Large intestine (tissue), 3 donors: Measurements from ENCODE around the gene NME3. TPM values are rescaled to one million over a fixed set of nuclear protein-coding genes. Genes with fewer than 3 reads are reported as not detected.

Source experiments
- DNase-seq, 2 donors: peaks; one replicate each; pipeline versions ENCODE4 v3.0.0 to v3.0.0-alpha.2; 2013
- H3K27ac ChIP-seq: one replicate; pipeline ENCODE4 v1.5.1; 2013; ENCODE audit warnings: low read length
- H3K27me3 ChIP-seq: 2 replicates; pipeline ENCODE4 v1.6.1; 2013; ENCODE audit warnings: low read length; ENCODE audit not compliant: control insufficient read depth, insufficient read depth
- H3K36me3 ChIP-seq: 2 replicates; pipeline ENCODE4 v1.6.1; 2013; ENCODE audit warnings: low read length; ENCODE audit not compliant: control insufficient read depth, insufficient read depth
- H3K4me1 ChIP-seq: one replicate; pipeline ENCODE4 v1.6.1; 2013; ENCODE audit warnings: low read length; ENCODE audit not compliant: control insufficient read depth, insufficient read depth
- H3K4me3 ChIP-seq: one replicate; pipeline ENCODE4 v1.5.1; 2013; ENCODE audit warnings: low read length
- H3K9me3 ChIP-seq: one replicate; pipeline ENCODE4 v1.6.1; 2013; ENCODE audit warnings: mild to moderate bottlenecking, low read depth, low read length, moderate library complexity; ENCODE audit not compliant: control insufficient read depth
- WGBS: methylation state at CpG from one replicate; pipeline ENCODE4 v1.1.5; 2013; ENCODE audit warnings: low lambda C conversion rate; ENCODE audit not compliant: insufficient coverage; 5-methylcytosine and 5-hydroxymethylcytosine counted together
- polyA plus RNA-seq: library from polyadenylated mRNA; unstranded; fragments of 120-200 nt; gene quantifications from one replicate; pipeline ENCODE4 v1.2.1, GENCODE V29; 2013

The NME3 gene
- polyA plus RNA-seq, 1 donor = 57.7 TPM

- no CpG with 5 or more reads among the region's 32 CpGs for whole genome bisulfite sequencing
- Histone ChIP-seq H3K27ac (peak overlapping the region; percentile 39), H3K4me1 (peaks cover 13% of the 10 kb centered on the region), H3K4me3 (peak overlapping the region; percentile 39), H3K27me3 (no peaks in the 10 kb centered on the region), H3K9me3 (peaks cover 28% of the 10 kb centered on the region), H3K36me3 (peaks cover 10% of the 10 kb centered on the region)
- no peak for DNase-seq
Measured at GRCh38 chr16:1794908-1795666, 23.7 kb upstream of the NME3 start.

GRCh38 chr16:1794221-1794871, 23.0 kb upstream of the NME3 start:
- no CpG with 5 or more reads among the region's 18 CpGs for WGBS
- DNase-seq = peak in 1 of 2 donors; percentile 52
- Histone ChIP-seq H3K4me1 (peaks cover 13% of the 10 kb centered on the region), H3K36me3 (peaks cover 17% of the 10 kb centered on the region), H3K9me3 (peaks cover 28% of the 10 kb centered on the region), H3K4me3 (peak overlapping the region; percentile 39), H3K27ac (peak overlapping the region; percentile 39), H3K27me3 (no peaks in the 10 kb centered on the region)

GRCh38 chr16:1793578-1794220, 22.4 kb upstream of the NME3 start, which contains the start of gene IGFALS:
TSS of gene IGFALS (minus strand) at chr16:1793705. CDS start at chr16:1793652, 53 bp downstream.
- peak within 1 kb of the TSS; percentile 39 for H3K4me3 ChIP-seq
- H3K27ac ChIP-seq = peak within 1 kb of the TSS; percentile 39
- DNase-seq = no peak

GRCh38 chr16:1792836-1793577, 21.7 kb upstream of the NME3 start:
- Histone ChIP-seq H3K27me3 (no peaks in the 10 kb centered on the region), H3K4me3 (peak overlapping the region; percentile 39), H3K4me1 (peaks cover 13% of the 10 kb centered on the region), H3K27ac (no peak overlapping the region), H3K36me3 (peaks cover 30% of the 10 kb centered on the region), H3K9me3 (peaks cover 31% of the 10 kb centered on the region)
- DNase-seq = no peak
- no CpG with 5 or more reads among the region's 33 CpGs for WGBS

More at GRCh38 chr16:1793578-1794220, 22.4 kb upstream of the NME3 start, which contains the start of gene IGFALS:
- peaks cover 13% of the 10 kb centered on the region for H3K4me1 ChIP-seq
- H3K27me3 ChIP-seq = no peaks in the 10 kb centered on the region
- peaks cover 30% of the 10 kb centered on the region for H3K9me3 ChIP-seq
- peaks cover 23% of the 10 kb centered on the region for H3K36me3 ChIP-seq
- no CpG with 5 or more reads among the region's 28 CpGs for WGBS

GRCh38 chr16:1791943-1792812, 20.8 kb upstream of the NME3 start:
- WGBS = no CpG with 5 or more reads among the region's 59 CpGs
- peaks cover 13% of the 10 kb centered on the region for H3K4me1 ChIP-seq
- peaks cover 37% of the 10 kb centered on the region for H3K36me3 ChIP-seq
- no peaks in the 10 kb centered on the region for H3K27me3 ChIP-seq
- H3K9me3 ChIP-seq = peaks cover 29% of the 10 kb centered on the region
- no peak for DNase-seq
- no peak overlapping the region for H3K27ac ChIP-seq
- H3K4me3 ChIP-seq = no peak overlapping the region

GRCh38 chr16:1791256-1791942, 20.1 kb upstream of the NME3 start:
- peaks cover 29% of the 10 kb centered on the region for H3K9me3 ChIP-seq
- H3K27ac ChIP-seq = no peak overlapping the region
- no CpG with 5 or more reads among the region's 53 CpGs for WGBS
- peaks cover 13% of the 10 kb centered on the region for H3K4me1 ChIP-seq
- peaks cover 45% of the 10 kb centered on the region for H3K36me3 ChIP-seq
- H3K27me3 ChIP-seq = no peaks in the 10 kb centered on the region
- DNase-seq = no peak
- H3K4me3 ChIP-seq = no peak overlapping the region

GRCh38 chr16:1790611-1791255, 19.4 kb upstream of the NME3 start:
- Histone ChIP-seq H3K4me1 (peaks cover 13% of the 10 kb centered on the region), H3K27me3 (no peaks in the 10 kb centered on the region), H3K27ac (no peak overlapping the region), H3K9me3 (peaks cover 29% of the 10 kb centered on the region), H3K4me3 (no peak overlapping the region), H3K36me3 (peaks cover 49% of the 10 kb centered on the region)
- DNase-seq = no peak
- WGBS = no CpG with 5 or more reads among the region's 44 CpGs

GRCh38 chr16:1790261-1790610, 18.9 kb upstream of the NME3 start:
- no peak for DNase-seq
- no peak overlapping the region for H3K27ac ChIP-seq
- H3K27me3 ChIP-seq = no peaks in the 10 kb centered on the region
- no CpG with 5 or more reads among the region's 15 CpGs for WGBS
- peaks cover 29% of the 10 kb centered on the region for H3K9me3 ChIP-seq
- peaks cover 52% of the 10 kb centered on the region for H3K36me3 ChIP-seq
- H3K4me3 ChIP-seq = no peak overlapping the region
- H3K4me1 ChIP-seq = peaks cover 10% of the 10 kb centered on the region

- H3K27me3 ChIP-seq = no peaks in the 10 kb centered on the region
- no peak overlapping the region for H3K4me3 ChIP-seq
- H3K36me3 ChIP-seq = peaks cover 54% of the 10 kb centered on the region
- H3K9me3 ChIP-seq = peaks cover 26% of the 10 kb centered on the region
- WGBS = no CpG with 5 or more reads among the region's 25 CpGs
- no peak for DNase-seq
- no peak overlapping the region for H3K27ac ChIP-seq
- H3K4me1 ChIP-seq = peaks cover 9% of the 10 kb centered on the region
Measured at GRCh38 chr16:1789643-1790045, 18.3 kb upstream of the NME3 start.
